RWPE2 (cell line): ENCODE data around the gene S100A4.
A peak's percentile ranks its signal among the peaks of the same experiment; 100 is the strongest.
"Not testable (repeated sequence)": the region's sequence is repeated elsewhere in the genome, so short reads cannot be mapped to it uniquely, and the experiment has no call there.

ENCODE experiments used
- ATAC-seq: fragments of 200-7000 bp; cut with Tn5 transposase; 3 replicates; pipeline ENCODE4 v1.9.1; 2021; ENCODE audit warnings: low read depth
- DNase-seq: peaks from one replicate; pipeline ENCODE4 v3.0.0-alpha.2; 2020; ENCODE audit warnings: low spot score
- H3K27ac ChIP-seq: fragments of 450-650 bp; 2 replicates; pipeline ENCODE4 v1.5.1; 2017; ENCODE audit warnings: mild to moderate bottlenecking; ENCODE audit not compliant: poor library complexity, severe bottlenecking
- H3K27me3 ChIP-seq: fragments of 250-450 bp; sonication (Bioruptor Pico); 2 replicates; pipeline ENCODE4 v1.5.1; 2021; ENCODE audit warnings: mild to moderate bottlenecking, moderate library complexity; ENCODE audit not compliant: insufficient read depth, poor library complexity, severe bottlenecking
- H3K36me3 ChIP-seq: fragments of 250-450 bp; sonication (Bioruptor Pico); 2 replicates; pipeline ENCODE4 v1.5.1; 2020; ENCODE audit warnings: low read depth, mild to moderate bottlenecking, moderate library complexity
- H3K4me1 ChIP-seq: fragments of 250-450 bp; sonication (Bioruptor Pico); 2 replicates; pipeline ENCODE4 v1.5.1; 2021; ENCODE audit warnings: mild to moderate bottlenecking, moderate library complexity; ENCODE audit not compliant: insufficient read depth, poor library complexity, severe bottlenecking
- H3K4me3 ChIP-seq: fragments of 250-450 bp; sonication (Bioruptor Pico); 2 replicates; pipeline ENCODE4 v1.5.1; 2021; ENCODE audit warnings: mild to moderate bottlenecking, moderate library complexity; ENCODE audit not compliant: severe bottlenecking
- H3K9me3 ChIP-seq: fragments of 250-450 bp; sonication (Bioruptor Pico); 2 replicates; pipeline ENCODE4 v1.5.1; 2021; ENCODE audit warnings: mild to moderate bottlenecking, moderate library complexity; ENCODE audit not compliant: severe bottlenecking
- CTCF ChIP-seq: fragments of 450-650 bp; IDR thresholded peaks from one replicate; pipeline ENCODE4 v1.5.1; 2017; ENCODE audit warnings: mild to moderate bottlenecking, moderate library complexity; ENCODE audit not compliant: poor library complexity, severe bottlenecking

S100A4 gene

GRCh38 chr1:153527023-153527682 lies 18.5 kb downstream of the S100A4 start:
- no peak for TF ChIP-seq CTCF
- DNase-seq = peak; percentile 90
- H3K27ac ChIP-seq = peak overlapping the region; percentile 100

GRCh38 chr1:153526132-153526543 lies 19.5 kb downstream of the S100A4 start:
- Histone ChIP-seq H3K9me3 (no peaks in the 10 kb centered on the region), H3K27me3 (no peaks in the 10 kb centered on the region), H3K4me1 (peaks cover 35% of the 10 kb centered on the region), H3K4me3 (no peak overlapping the region), H3K36me3 (no peaks in the 10 kb centered on the region), H3K27ac (peak overlapping the region; percentile 100)
- ATAC-seq = peak; percentile 83
- TF ChIP-seq CTCF = no peak
- DNase-seq = peak; percentile 91

More at GRCh38 chr1:153527023-153527682, 18.5 kb downstream of the S100A4 start:
- Histone ChIP-seq H3K27me3 (no peaks in the 10 kb centered on the region), H3K4me3 (no peak overlapping the region), H3K36me3 (no peaks in the 10 kb centered on the region), H3K9me3 (no peaks in the 10 kb centered on the region), H3K4me1 (peaks cover 35% of the 10 kb centered on the region)
- ATAC-seq = peak; percentile 88

GRCh38 chr1:153525088-153525728 lies 20.4 kb downstream of the S100A4 start:
- TF ChIP-seq CTCF = no peak
- no peaks in the 10 kb centered on the region for H3K9me3 ChIP-seq
- H3K27me3 ChIP-seq = no peaks in the 10 kb centered on the region
- no peak for ATAC-seq
- DNase-seq = no peak
- H3K36me3 ChIP-seq = no peaks in the 10 kb centered on the region
- H3K4me3 ChIP-seq = no peak overlapping the region
- peak overlapping the region; percentile 100 for H3K27ac ChIP-seq
- H3K4me1 ChIP-seq = peaks cover 40% of the 10 kb centered on the region

- H3K4me3 ChIP-seq, ATAC-seq, H3K36me3 ChIP-seq, H3K9me3 ChIP-seq, DNase-seq, H3K27me3 ChIP-seq: not testable (repeated sequence)
- Histone ChIP-seq H3K27ac (peak overlapping the region; percentile 100), H3K4me1 (peaks cover 34% of the 10 kb centered on the region)
These were observed 23.1 kb downstream of the S100A4 start for GRCh38 chr1:153522353-153523048.

GRCh38 chr1:153521808-153522207 lies 23.8 kb downstream of the S100A4 start:
- H3K36me3 ChIP-seq, H3K27me3 ChIP-seq, H3K9me3 ChIP-seq, DNase-seq, H3K4me3 ChIP-seq, ATAC-seq: not testable (repeated sequence)
- H3K27ac ChIP-seq = peak overlapping the region; percentile 41
- H3K4me1 ChIP-seq = peaks cover 27% of the 10 kb centered on the region
